ENCODE measurements around the gene NPFF.

The NPFF gene

GRCh38 chr12:53467082-53467481 is 40.2 kb downstream of the NPFF start:
- no peak for TF ChIP-seq CTCF (IDR thresholded peaks at IDR 0.05; ENCODE audit: low read depth, low read length, missing control alignments)
- no peak for DNase-seq (ENCODE audit: low read depth)
- no peak overlapping the region for H3K4me3 ChIP-seq (ENCODE audit: low read depth, low read length)
- in situ Hi-C loops (cut with HindIII; ENCODE audit: low sequenced_read_pairs): no loop called here

- no peak for DNase-seq (ENCODE audit: low read depth)
- in situ Hi-C loops (cut with HindIII; ENCODE audit: low sequenced_read_pairs): no loop called here
- no peak for TF ChIP-seq CTCF (IDR thresholded peaks at IDR 0.05; ENCODE audit: low read depth, low read length, missing control alignments)
- H3K4me3 ChIP-seq (ENCODE audit: low read depth, low read length): no peak overlapping the region
These were observed 40.6 kb downstream of the NPFF start for GRCh38 chr12:53466640-53467039.

GRCh38 chr12:53465679-53466078 is 41.6 kb downstream of the NPFF start:
- no peak overlapping the region for H3K4me3 ChIP-seq (ENCODE audit: low read depth, low read length)
- DNase-seq (ENCODE audit: low read depth): no peak

GRCh38 chr12:53464685-53465418 is 42.4 kb downstream of the NPFF start:
- in situ Hi-C loops (cut with HindIII; ENCODE audit: low sequenced_read_pairs): no loop called here
- no peak for DNase-seq (ENCODE audit: low read depth)
- H3K4me3 ChIP-seq (ENCODE audit: low read depth, low read length): no peak overlapping the region
- TF ChIP-seq CTCF (IDR thresholded peaks at IDR 0.05; ENCODE audit: low read depth, low read length, missing control alignments): no peak

More at GRCh38 chr12:53465679-53466078, 41.6 kb downstream of the NPFF start:
- in situ Hi-C loops (cut with HindIII; ENCODE audit: low sequenced_read_pairs): no loop called here
- TF ChIP-seq CTCF (IDR thresholded peaks at IDR 0.05; ENCODE audit: low read depth, low read length, missing control alignments): no peak

GRCh38 chr12:53463802-53464560 is 43.3 kb downstream of the NPFF start:
- no peak for TF ChIP-seq CTCF (IDR thresholded peaks at IDR 0.05; ENCODE audit: low read depth, low read length, missing control alignments)
- in situ Hi-C loops (cut with HindIII; ENCODE audit: low sequenced_read_pairs): no loop called here
- no peak overlapping the region for H3K4me3 ChIP-seq (ENCODE audit: low read depth, low read length)
- no peak for DNase-seq (ENCODE audit: low read depth)

GRCh38 chr12:53462935-53463334 is 44.3 kb downstream of the NPFF start:
- in situ Hi-C loops (cut with HindIII; ENCODE audit: low sequenced_read_pairs): no loop called here
- no peak for DNase-seq (ENCODE audit: low read depth)
- TF ChIP-seq CTCF (IDR thresholded peaks at IDR 0.05; ENCODE audit: low read depth, low read length, missing control alignments): no peak

More at GRCh38 chr12:53462935-53463334, 44.3 kb downstream of the NPFF start:
- no peak overlapping the region for H3K4me3 ChIP-seq (ENCODE audit: low read depth, low read length)
